Colonic mucosa (tissue), 4 donors: ENCODE data around the gene NOG. TPM values are rescaled to one million over a fixed set of nuclear protein-coding genes. Genes with fewer than 3 reads are reported as not detected.

ENCODE experiments used
- DNase-seq: peaks from one replicate; pipeline ENCODE4 v3.0.0-alpha.2; 2020
- H3K27ac ChIP-seq: fragments of 200-600 bp; one replicate; pipeline ENCODE4 v1.8.0; 2021
- H3K27me3 ChIP-seq: fragments of 200-600 bp; one replicate; pipeline ENCODE4 v1.8.0; 2021
- H3K36me3 ChIP-seq: fragments of 200-600 bp; one replicate; pipeline ENCODE4 v1.8.0; 2021
- H3K4me1 ChIP-seq: fragments of 200-600 bp; one replicate; pipeline ENCODE4 v1.8.0; 2021; ENCODE audit warnings: mild to moderate bottlenecking
- H3K4me3 ChIP-seq: fragments of 200-600 bp; one replicate; pipeline ENCODE4 v1.8.0; 2021
- H3K9ac ChIP-seq, 2 donors: one replicate each; pipeline ENCODE4 v1.7.0; 2013; ENCODE audit warnings: control low read depth in 2 of 2, low read depth in 2 of 2, low read length in 2 of 2
- H3K9me3 ChIP-seq: fragments of 200-600 bp; one replicate; pipeline ENCODE4 v1.8.0; 2021
- CTCF ChIP-seq: fragments of 200-600 bp; IDR thresholded peaks from one replicate; pipeline ENCODE4 v1.8.0; 2022; ENCODE audit warnings: antibody characterized with exemption, mild to moderate bottlenecking
- intact Hi-C: fragments of 100-400 bp; cut with DNase I; formaldehyde crosslinking; loops from one replicate; pipeline ENCODE4 v1.14.1; 2022
- total RNA-seq, 2 donors: library from RNA; stranded (reverse); fragmentation: NEBNext Ultra II Directional in 1 of 2; extraction: Animal tissue kit (Norgen Biotek cat#: 25700) in 1 of 2; gene quantifications; one replicate each; pipeline ENCODE4 v1.2.1, GENCODE V29; 2021
- donor health status: healthy.
- donor health status: DM: no; HTN: no; CAD: no.
- donor health status: DM: no; HTN: no; CAD: no.

Gene NOG
- total RNA-seq, 2 donors from 2014 or later = 0.16 to 0.27 TPM

- Histone ChIP-seq H3K36me3 (no peaks in the 10 kb centered on the region), H3K4me1 (no peaks in the 10 kb centered on the region), H3K9me3 (no peaks in the 10 kb centered on the region), H3K27ac (no peak overlapping the region), H3K9ac (no peak overlapping the region), H3K27me3 (no peaks in the 10 kb centered on the region), H3K4me3 (no peak overlapping the region)
- TF ChIP-seq CTCF = no peak
- intact Hi-C loops = no loop called here
- DNase-seq = no peak
Measured at GRCh38 chr17:56624912-56625311, 31.4 kb downstream of the NOG start.

- H3K4me3 ChIP-seq = no peak overlapping the region
- intact Hi-C loops = no loop called here
- no peaks in the 10 kb centered on the region for H3K4me1 ChIP-seq
- no peak for TF ChIP-seq CTCF
- no peaks in the 10 kb centered on the region for H3K27me3 ChIP-seq
- no peak for DNase-seq
- H3K9ac ChIP-seq = no peak overlapping the region
- no peaks in the 10 kb centered on the region for H3K9me3 ChIP-seq
- H3K36me3 ChIP-seq = no peaks in the 10 kb centered on the region
- H3K27ac ChIP-seq = no peak overlapping the region
Measured at GRCh38 chr17:56629531-56630075, 36.1 kb downstream of the NOG start.

- no peaks in the 10 kb centered on the region for H3K9me3 ChIP-seq
- H3K27ac ChIP-seq = no peak overlapping the region
- intact Hi-C loops = no loop called here
- TF ChIP-seq CTCF = no peak
- H3K36me3 ChIP-seq = no peaks in the 10 kb centered on the region
- H3K4me3 ChIP-seq = no peak overlapping the region
- no peaks in the 10 kb centered on the region for H3K4me1 ChIP-seq
- H3K27me3 ChIP-seq = no peaks in the 10 kb centered on the region
- H3K9ac ChIP-seq = no peak overlapping the region
- no peak for DNase-seq
Measured at GRCh38 chr17:56630202-56630601, 36.7 kb downstream of the NOG start.

- Histone ChIP-seq H3K27ac (no peak overlapping the region), H3K4me1 (no peaks in the 10 kb centered on the region), H3K9me3 (no peaks in the 10 kb centered on the region), H3K9ac (no peak overlapping the region), H3K36me3 (no peaks in the 10 kb centered on the region), H3K27me3 (no peaks in the 10 kb centered on the region), H3K4me3 (no peak overlapping the region)
- intact Hi-C loops = no loop called here
- no peak for DNase-seq
- TF ChIP-seq CTCF = no peak
Measured at GRCh38 chr17:56633681-56634080, 40.2 kb downstream of the NOG start.

DNA sequence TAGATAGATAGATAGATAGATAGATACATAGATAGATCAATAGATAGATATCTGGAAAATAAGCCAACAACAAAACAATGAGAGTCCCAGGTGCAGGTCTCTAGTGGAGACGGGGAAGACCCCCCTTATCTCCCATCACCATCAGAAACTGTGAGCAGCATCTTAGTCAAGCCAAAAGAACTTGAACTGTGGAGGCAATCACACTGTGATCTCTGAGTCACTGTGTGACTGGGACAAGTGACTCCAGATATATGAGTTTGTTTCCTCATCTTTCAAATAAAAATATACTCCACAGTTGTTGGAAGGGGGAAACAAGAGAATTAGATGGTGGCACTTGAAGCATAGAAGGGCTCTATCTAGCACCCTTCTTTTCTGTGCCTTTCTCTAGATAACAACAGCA is 42.1 kb downstream of the NOG start:
- intact Hi-C loops = no loop called here
- DNase-seq = no peak
- no peaks in the 10 kb centered on the region for H3K36me3 ChIP-seq

More for the DNA sequence above, 42.1 kb downstream of the NOG start:
- Histone ChIP-seq H3K9ac (no peak overlapping the region), H3K27ac (no peak overlapping the region), H3K9me3 (no peaks in the 10 kb centered on the region), H3K4me1 (no peaks in the 10 kb centered on the region), H3K27me3 (no peaks in the 10 kb centered on the region), H3K4me3 (no peak overlapping the region)
- no peak for TF ChIP-seq CTCF
